Trophoblast cell (in vitro differentiated cells and primary cell): ENCODE data around the gene SLIT3.
A peak's percentile ranks its signal among the peaks of the same experiment; 100 is the strongest.

Experiments used
- DNase-seq, 2 donors: peaks; one replicate each; pipeline ENCODE4 v3.0.0-alpha.2; 2016
- H2AFZ ChIP-seq: 2 replicates; pipeline ENCODE4 v1.6.1; 2013; ENCODE audit warnings: low read length, moderate library complexity, mild to moderate bottlenecking; ENCODE audit not compliant: insufficient read depth, poor library complexity
- H2AK5ac ChIP-seq: 2 replicates; pipeline ENCODE4 v1.6.1; 2013; ENCODE audit warnings: mild to moderate bottlenecking, low read length
- H2BK120ac ChIP-seq: 2 replicates; pipeline ENCODE4 v1.6.1; 2013; ENCODE audit warnings: low read length, mild to moderate bottlenecking, moderate library complexity; ENCODE audit not compliant: insufficient read depth, poor library complexity
- H2BK12ac ChIP-seq: 2 replicates; pipeline ENCODE4 v1.6.1; 2013; ENCODE audit warnings: mild to moderate bottlenecking, low read length, moderate library complexity
- H2BK5ac ChIP-seq: 2 replicates; pipeline ENCODE4 v1.6.1; 2013; ENCODE audit warnings: low read length, low read depth, moderate library complexity, mild to moderate bottlenecking; ENCODE audit not compliant: poor library complexity
- H3K14ac ChIP-seq: 2 replicates; pipeline ENCODE4 v1.6.1; 2013; ENCODE audit warnings: mild to moderate bottlenecking, low read length
- H3K18ac ChIP-seq: 2 replicates; pipeline ENCODE4 v1.6.1; 2013; ENCODE audit warnings: mild to moderate bottlenecking, low read length
- H3K23ac ChIP-seq: 2 replicates; pipeline ENCODE4 v1.6.1; 2013; ENCODE audit warnings: low read length
- H3K27ac ChIP-seq: 2 replicates; pipeline ENCODE4 v1.5.1; 2013; ENCODE audit warnings: low read depth, mild to moderate bottlenecking, inconsistent platforms, low read length, moderate library complexity
- H3K27me3 ChIP-seq: 2 replicates; pipeline ENCODE4 v1.6.1; 2013; ENCODE audit warnings: inconsistent platforms, mild to moderate bottlenecking, low read length, moderate library complexity; ENCODE audit not compliant: insufficient read depth
- H3K36me3 ChIP-seq, 2 experiments: 1 replicate in 1 of 2; 2 replicates in 1 of 2; pipeline ENCODE4 v1.6.1; 2013; ENCODE audit warnings: low read length in 2 of 2, mild to moderate bottlenecking in 2 of 2, moderate library complexity in 1 of 2; ENCODE audit not compliant: insufficient read depth in 2 of 2, control insufficient read depth in 1 of 2
- H3K4ac ChIP-seq: 2 replicates; pipeline ENCODE4 v1.6.1; 2013; ENCODE audit warnings: low read depth, mild to moderate bottlenecking, low read length, moderate library complexity
- H3K4me1 ChIP-seq, 2 experiments: 1 replicate in 1 of 2; 2 replicates in 1 of 2; pipeline ENCODE4 v1.6.1; 2013; ENCODE audit warnings: low read length in 2 of 2, mild to moderate bottlenecking in 2 of 2, moderate library complexity in 1 of 2; ENCODE audit not compliant: insufficient read depth in 2 of 2, control insufficient read depth in 1 of 2
- H3K4me2 ChIP-seq: 2 replicates; pipeline ENCODE4 v1.6.1; 2013; ENCODE audit warnings: inconsistent platforms, mild to moderate bottlenecking, low read length, moderate library complexity
- H3K4me3 ChIP-seq: 2 replicates; pipeline ENCODE4 v1.5.1; 2013; ENCODE audit warnings: mild to moderate bottlenecking, low read depth, low read length, inconsistent platforms
- H3K79me1 ChIP-seq: one replicate; pipeline ENCODE4 v1.6.1; 2013; ENCODE audit warnings: low read length
- H3K79me2 ChIP-seq: 2 replicates; pipeline ENCODE4 v1.6.1; 2013; ENCODE audit warnings: low read length, mild to moderate bottlenecking; ENCODE audit not compliant: control insufficient read depth, insufficient read depth, poor library complexity
- H3K9ac ChIP-seq: 2 replicates; pipeline ENCODE4 v1.6.1; 2013; ENCODE audit warnings: mild to moderate bottlenecking, low read length
- H3K9me3 ChIP-seq: 2 replicates; pipeline ENCODE4 v1.6.1; 2013; ENCODE audit warnings: low read depth, mild to moderate bottlenecking, control low read depth, inconsistent platforms, low read length; ENCODE audit not compliant: insufficient read depth
- H4K12ac ChIP-seq: 2 replicates; pipeline ENCODE4 v1.6.1; 2013; ENCODE audit warnings: low read depth, mild to moderate bottlenecking, low read length, moderate library complexity
- H4K8ac ChIP-seq: 2 replicates; pipeline ENCODE4 v1.6.1; 2013; ENCODE audit warnings: low read depth, mild to moderate bottlenecking, low read length, moderate library complexity
- H4K91ac ChIP-seq: one replicate; pipeline ENCODE4 v1.6.1; 2013; ENCODE audit warnings: low read depth, mild to moderate bottlenecking, low read length, moderate library complexity
- WGBS: extraction: QIAGEN DNeasy Blood & Tissue Kit; methylation state at CpG from one replicate; pipeline ENCODE4 v1.1.7; 2013; ENCODE audit warnings: missing lambda C conversion rate; ENCODE audit not compliant: insufficient read length, insufficient coverage; ENCODE audit errors: extremely low coverage; 5-methylcytosine and 5-hydroxymethylcytosine counted together

The SLIT3 gene

GRCh38 chr5:169202969-169203368 lies 98.0 kb downstream of the SLIT3 start:
- no peak overlapping the region for H3K4me2 ChIP-seq
- H3K4me1 ChIP-seq, result no peaks in the 10 kb centered on the region
- DNase-seq, result no peak
- H3K79me1 ChIP-seq, result no peaks in the 10 kb centered on the region
- H4K8ac ChIP-seq, result no peak overlapping the region
- no peak overlapping the region for H2AK5ac ChIP-seq
- no peak overlapping the region for H3K4me3 ChIP-seq
- no peak overlapping the region for H3K27ac ChIP-seq
- no peak overlapping the region for H2BK120ac ChIP-seq
- H3K9ac ChIP-seq, result no peak overlapping the region
- H3K18ac ChIP-seq, result no peak overlapping the region
- H2BK12ac ChIP-seq, result no peak overlapping the region
- H3K9me3 ChIP-seq, result peaks cover 4% of the 10 kb centered on the region
- no peak overlapping the region for H3K23ac ChIP-seq
- no peaks in the 10 kb centered on the region for H3K79me2 ChIP-seq
- no peak overlapping the region for H2AFZ ChIP-seq
- H4K91ac ChIP-seq, result no peak overlapping the region
- no peak overlapping the region for H3K14ac ChIP-seq
- no peak overlapping the region for H4K12ac ChIP-seq
- H3K27me3 ChIP-seq, result no peaks in the 10 kb centered on the region
- H2BK5ac ChIP-seq, result no peak overlapping the region
- peaks cover 0 to 3% of the 10 kb centered on the region in 2 experiments for H3K36me3 ChIP-seq
- no CpG with 5 or more reads among the region's 3 CpGs for WGBS
- H3K4ac ChIP-seq, result no peak overlapping the region

GRCh38 chr5:169201597-169201996 lies 99.3 kb downstream of the SLIT3 start:
- Histone ChIP-seq H4K91ac (no peak overlapping the region), H3K18ac (no peak overlapping the region), H2BK5ac (no peak overlapping the region), H3K4me1 (no peaks in the 10 kb centered on the region), H3K79me2 (no peaks in the 10 kb centered on the region), H4K12ac (no peak overlapping the region), H3K14ac (no peak overlapping the region), H3K36me3 (peaks cover 0 to 3% of the 10 kb centered on the region in 2 experiments), H3K4ac (no peak overlapping the region), H3K79me1 (no peaks in the 10 kb centered on the region), H4K8ac (no peak overlapping the region), H3K9me3 (peaks cover 4% of the 10 kb centered on the region), H2AK5ac (no peak overlapping the region), H2BK120ac (no peak overlapping the region), H3K23ac (no peak overlapping the region), H3K27ac (no peak overlapping the region), H3K4me2 (no peak overlapping the region), H2AFZ (no peak overlapping the region), H3K4me3 (no peak overlapping the region), H3K27me3 (no peaks in the 10 kb centered on the region), H3K9ac (no peak overlapping the region), H2BK12ac (no peak overlapping the region)
- no peak for DNase-seq

GRCh38 chr5:169200125-169200778 lies 100.7 kb downstream of the SLIT3 start:
- H3K4me2 ChIP-seq, result no peak overlapping the region
- WGBS, result no CpG with 5 or more reads among the region's 6 CpGs
- no peak overlapping the region for H3K23ac ChIP-seq
- H3K14ac ChIP-seq, result no peak overlapping the region
- no peaks in the 10 kb centered on the region for H3K79me1 ChIP-seq
- no peak for DNase-seq
- H2AFZ ChIP-seq, result no peak overlapping the region
- H2BK5ac ChIP-seq, result no peak overlapping the region
- no peaks in the 10 kb centered on the region for H3K27me3 ChIP-seq
- no peak overlapping the region for H4K12ac ChIP-seq
- no peak overlapping the region for H2AK5ac ChIP-seq
- H3K27ac ChIP-seq, result no peak overlapping the region
- no peak overlapping the region for H4K91ac ChIP-seq
- H3K18ac ChIP-seq, result no peak overlapping the region
- H3K79me2 ChIP-seq, result no peaks in the 10 kb centered on the region
- H4K8ac ChIP-seq, result no peak overlapping the region
- no peak overlapping the region for H2BK12ac ChIP-seq
- H3K4ac ChIP-seq, result no peak overlapping the region
- H3K9me3 ChIP-seq, result peaks cover 4% of the 10 kb centered on the region
- H3K36me3 ChIP-seq, result peaks cover 0 to 7% of the 10 kb centered on the region in 2 experiments
- H3K9ac ChIP-seq, result no peak overlapping the region
- peaks cover 0 to 3% of the 10 kb centered on the region in 2 experiments for H3K4me1 ChIP-seq
- H3K4me3 ChIP-seq, result no peak overlapping the region
- H2BK120ac ChIP-seq, result no peak overlapping the region

- no peaks in the 10 kb centered on the region for H3K79me1 ChIP-seq
- H3K9me3 ChIP-seq, result peaks cover 5% of the 10 kb centered on the region
- no CpG with 5 or more reads among the region's 1 CpG for WGBS
- no peak overlapping the region for H3K23ac ChIP-seq
- H3K27ac ChIP-seq, result no peak overlapping the region
- no peak overlapping the region for H3K14ac ChIP-seq
- no peaks in the 10 kb centered on the region for H3K79me2 ChIP-seq
- no peak overlapping the region for H2AK5ac ChIP-seq
- no peak overlapping the region for H3K4me2 ChIP-seq
- DNase-seq, result peak in 1 of 2 donors; percentile 9
- H4K12ac ChIP-seq, result no peak overlapping the region
- no peaks in the 10 kb centered on the region for H3K27me3 ChIP-seq
- H3K9ac ChIP-seq, result no peak overlapping the region
- no peak overlapping the region for H3K18ac ChIP-seq
- peaks cover 0 to 9% of the 10 kb centered on the region in 2 experiments for H3K36me3 ChIP-seq
- H3K4me1 ChIP-seq, result peaks cover 0 to 3% of the 10 kb centered on the region in 2 experiments
- no peak overlapping the region for H4K91ac ChIP-seq
- H3K4me3 ChIP-seq, result no peak overlapping the region
- no peak overlapping the region for H2BK120ac ChIP-seq
- no peak overlapping the region for H2AFZ ChIP-seq
- no peak overlapping the region for H4K8ac ChIP-seq
- no peak overlapping the region for H2BK5ac ChIP-seq
- H2BK12ac ChIP-seq, result no peak overlapping the region
- H3K4ac ChIP-seq, result no peak overlapping the region
Observed at GRCh38 chr5:169197343-169197742, 103.6 kb downstream of the SLIT3 start.
